Activated gamma-delta T cell (primary cell): ENCODE measurements around the gene HBEGF.

Experiments used
- DNase-seq: peaks from one replicate; lab custom pipeline; 2025; lab: John Stamatoyannopoulos, UW

Gene HBEGF

GRCh38 chr5:140302786-140303639 is 43.4 kb downstream of the HBEGF start, which contains the start of gene PFDN1:
Gene PFDN1, minus strand, starts transcription at chr5:140303101. Its CDS starts 28 bp downstream, at chr5:140303073.
- peak; percentile 51 for DNase-seq

- no peak for DNase-seq
These were observed 45.3 kb downstream of the HBEGF start for GRCh38 chr5:140301136-140301535.

- no peak for DNase-seq
These were observed 47.3 kb downstream of the HBEGF start for GRCh38 chr5:140299056-140299455.

GRCh38 chr5:140298183-140298601 is 48.2 kb downstream of the HBEGF start:
- no peak for DNase-seq

GRCh38 chr5:140297283-140297682 is 49.1 kb downstream of the HBEGF start:
- DNase-seq = no peak

- no peak for DNase-seq
These were observed 50.1 kb downstream of the HBEGF start for GRCh38 chr5:140296289-140296688.

GRCh38 chr5:140295414-140295813 is 51.0 kb downstream of the HBEGF start:
- no peak for DNase-seq

GRCh38 chr5:140294753-140295152 is 51.6 kb downstream of the HBEGF start:
- DNase-seq = no peak

GRCh38 chr5:140293849-140294100 is 52.6 kb downstream of the HBEGF start:
- DNase-seq = no peak

GRCh38 chr5:140293091-140293848 is 53.1 kb downstream of the HBEGF start:
- DNase-seq = no peak

- DNase-seq = no peak
These were observed 54.0 kb downstream of the HBEGF start for GRCh38 chr5:140292212-140293036.

- DNase-seq = no peak
These were observed 58.4 kb downstream of the HBEGF start for GRCh38 chr5:140287801-140288521.

GRCh38 chr5:140286424-140286823 is 60.0 kb downstream of the HBEGF start:
- DNase-seq = no peak

GRCh38 chr5:140284013-140284412 is 62.4 kb downstream of the HBEGF start:
- DNase-seq = no peak
